Cardiac fibroblast (primary cell): ENCODE results near the gene RNF128.

Experiments used
- DNase-seq, 2 donors: peaks; one replicate each; pipeline versions ENCODE4 v3.0.0 to v3.0.0-alpha.2; 2010; ENCODE audit warnings: low read depth in 2 of 2
- H3K4me3 ChIP-seq, 2 donors: replicated peaks in 1 of 2; 1 replicate in 1 of 2; 2 replicates in 1 of 2; pipeline ENCODE4 v1.5.1; 2011; ENCODE audit warnings: low read depth in 2 of 2, low read length in 2 of 2, mild to moderate bottlenecking in 2 of 2, moderate library complexity in 1 of 2
- CTCF ChIP-seq: IDR thresholded peaks from one replicate; pipeline ENCODE4 v1.5.1; 2011; ENCODE audit warnings: low read depth, mild to moderate bottlenecking, low read length, inconsistent platforms

Gene RNF128

GRCh38 chrX:106718709-106719108 is 7.8 kb upstream of the RNF128 start:
- no peak for TF ChIP-seq CTCF
- no peak overlapping the region for H3K4me3 ChIP-seq
- no peak for DNase-seq

GRCh38 chrX:106725931-106726330 is 570 bp upstream of the RNF128 start:
- peak in 1 of 2 donors; percentile 3 for DNase-seq
- H3K4me3 ChIP-seq, result peak overlapping the region; percentile 43 to 53
- TF ChIP-seq CTCF, result no peak

- no peak for DNase-seq
- TF ChIP-seq CTCF, result no peak
- H3K4me3 ChIP-seq, result no peak overlapping the region
Measured at GRCh38 chrX:106728337-106728736, 1.8 kb downstream of the RNF128 start.

DNA sequence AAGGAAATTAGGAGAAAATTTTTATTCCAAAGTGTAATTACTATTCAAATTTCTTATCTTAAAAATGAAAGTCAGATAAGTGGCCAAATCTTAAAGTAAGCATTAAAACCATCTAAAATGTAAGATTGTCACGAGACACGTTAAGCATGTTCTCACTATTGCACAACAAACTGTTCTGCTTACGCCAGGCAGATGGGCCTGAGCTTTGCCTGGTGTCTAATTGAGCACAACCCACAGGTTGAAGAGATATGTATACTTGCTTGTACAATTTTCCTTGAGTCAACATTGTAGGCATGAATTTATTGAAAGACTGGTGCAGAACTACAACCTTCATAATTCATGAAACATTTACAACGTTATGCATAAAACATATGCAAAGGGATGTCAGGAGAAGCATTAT is 3.9 kb downstream of the RNF128 start:
- H3K4me3 ChIP-seq, result no peak overlapping the region
- TF ChIP-seq CTCF, result no peak
- DNase-seq, result no peak

DNA sequence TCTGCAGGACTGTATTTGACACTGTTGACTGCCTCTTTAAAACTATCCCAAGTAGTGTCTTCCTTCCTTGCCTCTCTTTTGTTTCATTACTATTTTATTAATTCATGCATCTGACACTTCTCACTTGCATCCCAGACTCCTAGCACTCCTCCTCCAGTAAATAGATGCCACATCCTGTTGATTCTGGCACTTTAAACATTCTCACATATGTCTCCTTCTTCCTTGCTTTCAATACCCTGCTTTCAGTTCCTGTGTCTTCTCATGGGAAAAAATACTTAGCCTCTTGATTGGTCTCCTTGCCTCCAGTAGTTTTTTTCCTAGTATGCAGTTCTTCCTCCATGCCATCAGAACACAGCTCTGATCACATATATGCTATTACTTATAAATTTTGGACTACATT is 5.1 kb downstream of the RNF128 start:
- no peak for TF ChIP-seq CTCF
- DNase-seq, result no peak
- H3K4me3 ChIP-seq, result no peak overlapping the region

DNA sequence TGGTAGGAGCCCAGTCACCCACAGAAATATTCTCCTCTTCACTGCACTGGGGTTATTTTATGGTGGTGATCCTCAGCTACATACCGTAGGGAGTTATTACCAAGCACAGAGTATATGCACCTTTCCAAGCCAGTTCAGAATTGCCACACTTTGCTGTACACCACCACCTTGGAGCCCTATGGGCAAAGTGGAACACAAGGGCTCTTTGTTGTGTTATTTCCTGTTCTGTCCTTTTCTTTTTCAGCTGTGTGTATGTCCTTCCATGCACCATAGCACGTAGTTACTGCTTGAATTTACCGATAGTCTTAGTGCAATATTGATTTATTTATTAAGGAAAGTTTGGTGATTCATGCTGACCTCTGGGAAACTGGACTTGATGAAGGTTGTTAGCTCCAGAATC is 8.3 kb downstream of the RNF128 start:
- DNase-seq, result no peak
- TF ChIP-seq CTCF, result no peak
- no peak overlapping the region for H3K4me3 ChIP-seq

GRCh38 chrX:106740193-106740780 is 13.8 kb downstream of the RNF128 start:
- H3K4me3 ChIP-seq, result no peak overlapping the region
- TF ChIP-seq CTCF, result no peak
- DNase-seq, result no peak
